ENCODE results near the gene ALOX5.

The ALOX5 gene

DNA sequence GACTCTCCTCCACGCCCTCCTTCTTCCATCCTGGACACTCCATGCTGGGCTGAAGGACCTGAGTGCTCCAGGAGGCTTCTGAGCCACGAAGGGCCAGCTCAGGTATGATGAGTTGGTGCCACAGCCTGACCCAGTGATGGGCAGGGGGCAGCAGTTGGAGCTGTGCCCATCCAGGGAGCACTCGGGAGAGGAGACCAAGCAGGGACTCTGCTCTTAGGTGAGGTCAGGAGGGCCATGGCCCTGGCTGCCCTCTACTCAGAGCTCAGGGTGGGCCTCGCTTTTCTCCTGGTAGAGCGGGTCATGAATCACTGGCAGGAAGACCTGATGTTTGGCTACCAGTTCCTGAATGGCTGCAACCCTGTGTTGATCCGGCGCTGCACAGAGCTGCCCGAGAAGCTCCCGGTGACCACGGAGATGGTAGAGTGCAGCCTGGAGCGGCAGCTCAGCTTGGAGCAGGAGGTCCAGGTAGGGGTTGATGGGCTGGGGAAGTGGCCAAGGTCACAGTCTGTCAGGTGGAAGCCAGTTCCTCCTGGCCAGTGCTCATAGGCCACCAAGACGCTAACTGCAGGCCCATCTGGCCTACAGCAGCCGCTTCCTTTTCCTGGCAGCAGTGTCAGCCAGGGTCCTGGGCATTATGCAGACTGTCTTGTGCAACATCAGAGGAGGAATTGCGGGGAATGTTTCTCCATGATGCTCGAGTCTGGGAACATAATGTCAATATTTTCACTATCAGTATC lies 50.8 kb downstream of the ALOX5 start:
- no peak for DNase-seq (ENCODE audit: low read depth in 2 of 2)

DNA sequence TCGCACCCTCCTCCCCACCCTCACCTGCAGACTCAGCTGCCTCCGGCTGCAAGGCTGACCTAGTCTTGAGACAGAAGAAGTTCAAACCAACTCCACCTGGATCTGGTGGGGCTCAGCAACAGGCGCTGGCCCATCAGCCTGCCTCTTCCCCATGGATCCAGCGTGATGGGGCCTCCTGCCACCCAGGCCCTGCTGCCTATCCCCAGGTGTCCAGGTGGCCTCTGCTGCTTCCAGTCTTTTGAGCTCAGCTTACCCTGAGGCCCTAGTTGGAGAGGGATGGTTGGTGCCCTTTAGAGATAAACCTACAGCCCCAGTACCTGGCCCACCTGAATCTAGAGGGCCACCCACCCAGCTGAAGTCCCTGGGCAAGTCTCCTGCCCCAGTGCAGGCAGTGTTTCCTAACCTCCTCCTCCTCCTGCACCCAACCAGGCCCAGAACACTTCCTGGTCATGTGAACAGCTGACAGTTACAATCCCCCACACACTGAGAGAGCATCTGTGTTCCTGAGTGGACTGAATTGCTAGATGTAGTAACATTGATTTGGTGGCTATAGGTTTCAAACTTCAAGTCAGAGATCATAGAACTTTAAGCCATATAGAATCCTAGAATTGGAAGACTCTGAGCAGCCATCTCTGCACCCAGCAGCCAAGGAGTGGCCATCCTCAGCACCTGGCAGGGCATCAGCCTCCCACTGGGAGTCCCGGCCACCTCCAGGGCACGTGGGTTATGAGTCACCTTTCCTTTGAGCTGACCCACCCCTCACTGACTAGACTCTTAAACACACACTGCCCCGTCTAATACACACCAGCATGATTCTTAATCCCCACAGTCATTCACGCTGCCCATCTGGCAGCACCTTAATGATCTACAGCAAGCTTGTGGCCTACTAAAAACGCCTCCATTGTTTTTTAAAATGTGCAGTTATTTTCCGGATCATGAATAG lies 51.9 kb downstream of the ALOX5 start:
- no peak for DNase-seq (ENCODE audit: low read depth in 2 of 2)

DNA sequence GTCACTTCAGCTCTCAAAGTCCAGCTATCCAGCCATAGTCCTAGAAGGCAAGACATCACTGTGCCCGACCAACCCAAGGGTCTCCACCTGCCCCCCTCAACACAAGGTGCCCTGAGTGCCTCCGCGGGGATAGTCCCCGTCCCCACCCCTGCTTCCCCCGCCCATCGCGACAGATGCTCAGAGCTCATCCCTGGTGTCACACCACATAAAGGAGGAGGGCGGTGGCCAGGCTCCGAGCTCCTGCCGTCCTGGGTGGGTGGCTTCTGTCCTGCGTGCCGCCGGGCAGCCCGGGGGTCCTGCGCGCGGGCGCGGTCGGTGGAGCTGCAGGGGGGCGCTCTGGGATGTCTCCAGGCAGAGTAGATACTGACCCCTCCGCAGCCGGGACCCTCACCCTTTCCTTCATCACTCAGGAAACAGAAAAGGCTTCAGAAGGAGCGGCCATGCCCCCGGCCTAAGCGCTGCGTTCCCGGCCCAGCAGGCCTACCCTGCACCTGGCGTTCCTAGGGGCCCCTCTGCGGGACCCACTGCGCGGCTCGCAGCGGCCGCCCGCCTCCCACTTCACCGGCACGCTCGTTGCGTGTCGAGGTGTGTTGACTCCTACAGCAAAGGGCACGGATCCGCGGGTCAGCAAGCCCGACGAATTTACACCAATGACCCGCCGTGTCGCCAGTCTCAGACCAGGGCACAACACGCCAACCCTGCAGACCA lies 53.4 kb downstream of the ALOX5 start:
- no peak for DNase-seq (ENCODE audit: low read depth in 2 of 2)

DNA sequence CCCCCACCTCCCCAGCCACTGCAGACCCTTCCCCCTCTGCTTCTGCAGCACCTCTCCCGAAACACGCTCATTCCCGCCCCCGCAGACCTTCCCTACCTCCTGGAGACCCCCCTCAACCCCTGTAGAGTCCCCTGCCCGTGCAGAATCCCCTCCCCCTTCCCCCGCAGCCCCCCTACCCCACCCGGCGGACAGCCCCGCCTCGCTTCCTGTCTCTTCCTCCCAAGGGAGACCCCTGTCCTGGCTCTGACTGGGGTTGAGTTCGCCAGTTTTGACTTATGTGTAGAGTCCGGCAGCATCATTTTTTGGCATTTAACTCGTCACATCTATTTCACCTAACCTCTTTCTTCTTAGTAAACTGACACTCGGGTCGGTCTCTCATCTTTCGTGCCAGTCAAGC lies 54.0 kb downstream of the ALOX5 start:
- DNase-seq (ENCODE audit: low read depth in 2 of 2) = no peak

DNA sequence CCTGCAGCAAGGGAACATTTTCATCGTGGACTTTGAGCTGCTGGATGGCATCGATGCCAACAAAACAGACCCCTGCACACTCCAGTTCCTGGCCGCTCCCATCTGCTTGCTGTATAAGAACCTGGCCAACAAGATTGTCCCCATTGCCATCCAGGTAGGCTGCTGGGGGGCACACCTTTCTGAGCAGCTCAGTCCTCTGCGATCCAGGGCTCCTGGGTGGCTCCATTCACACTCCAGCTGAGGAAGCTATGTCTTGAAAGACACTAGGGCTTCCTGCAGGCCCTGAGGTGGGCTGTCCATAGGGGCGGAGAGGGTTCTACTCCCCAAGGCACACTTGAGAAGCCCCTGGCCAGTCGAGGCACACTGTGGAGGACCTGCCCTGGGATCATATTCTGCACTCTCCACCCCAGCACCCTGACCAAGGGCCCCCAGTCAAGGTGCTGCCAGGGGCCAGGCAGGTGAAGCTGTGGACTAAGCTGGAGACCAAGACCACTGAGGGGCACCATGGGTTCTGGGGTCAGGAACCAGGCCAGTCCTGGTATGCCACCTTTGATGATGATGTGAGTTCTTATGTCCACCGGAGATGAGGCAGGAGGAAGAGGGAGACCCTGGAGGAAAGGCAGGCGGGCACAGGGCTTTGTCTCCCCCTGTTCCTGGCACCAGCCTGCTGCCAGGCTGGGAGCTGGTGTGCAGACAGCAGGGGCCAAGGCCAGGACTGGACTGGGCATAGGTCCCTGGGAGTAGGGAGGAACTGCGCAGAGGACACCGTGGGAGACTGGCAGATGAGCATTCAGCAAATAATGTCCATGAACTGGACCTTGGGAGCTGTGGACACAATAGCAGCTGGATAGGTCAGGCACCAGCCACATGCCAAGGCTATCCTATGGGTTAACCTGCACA lies 54.8 kb downstream of the ALOX5 start:
- no peak for DNase-seq (ENCODE audit: low read depth in 2 of 2)

DNA sequence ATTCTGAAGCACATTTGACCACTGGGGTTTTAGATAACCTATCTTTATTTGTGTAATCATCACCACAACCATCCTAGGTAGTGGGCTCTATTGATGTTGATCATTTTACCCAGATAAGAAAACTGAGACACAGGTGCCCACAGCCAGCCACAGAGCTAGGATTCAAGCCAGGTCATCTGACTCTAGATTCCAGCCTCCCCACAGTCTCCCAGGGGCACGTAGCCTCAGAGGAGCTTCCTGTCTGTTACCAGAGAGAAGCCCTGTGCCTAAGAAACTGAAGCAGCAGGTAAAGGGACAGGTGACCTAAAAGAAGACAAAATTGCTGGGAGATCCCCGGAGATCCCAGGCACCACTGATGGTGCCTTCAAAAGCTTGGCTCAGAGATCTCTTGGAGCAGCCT lies 55.8 kb downstream of the ALOX5 start:
- no peak for DNase-seq (ENCODE audit: low read depth in 2 of 2)

DNA sequence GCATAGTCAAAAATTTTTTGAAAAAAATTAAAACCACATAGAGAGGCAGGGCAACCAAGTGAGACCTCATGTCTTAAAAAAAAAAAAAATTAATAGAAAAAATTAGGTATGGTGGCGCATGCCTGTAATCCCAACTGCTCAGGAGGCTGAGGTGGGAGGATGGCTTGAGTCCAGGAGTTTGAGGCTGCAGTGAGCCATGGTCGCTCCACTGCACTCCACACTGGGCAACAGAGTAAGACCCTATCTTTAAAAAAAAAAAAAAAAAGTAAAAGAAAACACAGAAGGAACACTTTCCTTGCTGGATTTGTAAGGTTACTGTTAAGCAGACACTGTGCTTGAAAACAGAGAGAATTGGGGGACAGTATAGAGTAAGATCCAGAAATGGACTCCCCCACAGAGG lies 58.1 kb downstream of the ALOX5 start:
- DNase-seq (ENCODE audit: low read depth in 2 of 2) = no peak

DNA sequence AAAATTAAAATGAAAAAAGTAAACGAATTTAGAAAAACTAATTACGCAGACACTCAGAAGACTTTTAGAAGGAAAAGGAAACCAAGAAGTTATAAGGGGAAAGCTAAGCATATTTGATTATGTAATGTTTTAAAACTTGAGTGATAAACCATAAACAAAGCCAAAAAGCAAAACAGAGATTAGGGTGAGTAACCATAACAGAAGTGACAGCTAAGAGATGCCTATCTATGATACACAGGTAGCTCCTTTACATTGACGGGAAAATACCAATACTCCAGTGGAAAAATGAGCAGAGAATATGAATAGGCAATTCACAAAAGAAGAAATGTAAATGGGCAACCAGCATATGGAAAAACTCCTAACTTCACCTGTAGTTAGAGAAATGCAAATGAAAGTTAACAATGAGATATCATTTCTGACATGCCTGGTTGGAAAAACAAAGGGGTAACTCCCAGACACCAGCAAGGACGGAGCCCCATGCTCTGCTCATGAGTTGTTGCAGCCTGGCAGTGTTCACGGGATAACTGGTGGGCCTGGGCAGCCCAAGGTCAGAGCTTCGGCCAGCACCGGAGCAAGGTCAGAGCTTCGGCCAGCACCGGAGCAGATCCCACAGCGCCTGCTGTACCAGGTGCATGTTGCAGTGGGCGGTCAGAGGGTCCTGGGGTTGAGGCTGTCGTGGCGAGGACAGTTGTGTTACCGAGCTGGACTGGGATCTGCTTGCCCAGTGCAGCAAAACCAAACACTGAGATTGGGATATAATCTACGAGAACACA lies 58.9 kb downstream of the ALOX5 start:
- no peak for DNase-seq (ENCODE audit: low read depth in 2 of 2)

DNA sequence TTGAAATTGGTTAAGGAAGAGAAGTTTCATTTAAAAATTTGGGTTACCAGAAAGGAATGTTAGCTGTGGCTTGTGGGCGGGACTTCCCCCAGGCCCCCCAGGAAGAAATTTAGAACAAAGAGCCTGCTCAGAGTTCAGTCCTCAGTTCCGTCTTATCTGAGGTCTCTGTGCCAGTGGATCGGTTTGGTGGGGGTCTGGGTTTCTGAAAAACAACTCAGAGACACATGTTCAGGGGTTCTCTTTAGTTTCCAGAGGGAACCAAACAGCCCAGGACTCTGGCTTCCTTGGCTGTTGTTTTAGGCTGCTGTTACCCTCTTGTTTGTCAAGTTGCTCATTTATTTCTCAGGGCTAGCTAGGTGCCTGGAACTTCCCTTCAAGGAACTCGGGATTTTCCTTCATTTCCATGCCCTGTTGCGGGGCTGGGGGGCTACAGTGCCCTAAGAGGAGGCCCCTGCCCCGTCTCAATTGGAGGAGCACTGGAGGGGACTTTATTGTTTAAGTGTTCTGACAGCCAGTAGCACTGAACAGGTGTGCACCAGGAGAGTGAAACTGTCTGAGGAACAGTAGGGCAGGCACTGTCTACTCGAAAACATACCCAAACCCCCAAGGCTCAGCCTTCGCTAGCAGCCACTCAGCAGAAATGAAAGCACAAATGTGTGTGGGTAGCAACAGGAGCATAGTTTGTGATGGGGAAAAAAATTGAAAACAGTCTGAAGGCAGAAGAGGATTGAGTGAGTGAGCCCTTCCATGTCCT lies 59.9 kb downstream of the ALOX5 start:
- no peak for DNase-seq (ENCODE audit: low read depth in 2 of 2)

DNA sequence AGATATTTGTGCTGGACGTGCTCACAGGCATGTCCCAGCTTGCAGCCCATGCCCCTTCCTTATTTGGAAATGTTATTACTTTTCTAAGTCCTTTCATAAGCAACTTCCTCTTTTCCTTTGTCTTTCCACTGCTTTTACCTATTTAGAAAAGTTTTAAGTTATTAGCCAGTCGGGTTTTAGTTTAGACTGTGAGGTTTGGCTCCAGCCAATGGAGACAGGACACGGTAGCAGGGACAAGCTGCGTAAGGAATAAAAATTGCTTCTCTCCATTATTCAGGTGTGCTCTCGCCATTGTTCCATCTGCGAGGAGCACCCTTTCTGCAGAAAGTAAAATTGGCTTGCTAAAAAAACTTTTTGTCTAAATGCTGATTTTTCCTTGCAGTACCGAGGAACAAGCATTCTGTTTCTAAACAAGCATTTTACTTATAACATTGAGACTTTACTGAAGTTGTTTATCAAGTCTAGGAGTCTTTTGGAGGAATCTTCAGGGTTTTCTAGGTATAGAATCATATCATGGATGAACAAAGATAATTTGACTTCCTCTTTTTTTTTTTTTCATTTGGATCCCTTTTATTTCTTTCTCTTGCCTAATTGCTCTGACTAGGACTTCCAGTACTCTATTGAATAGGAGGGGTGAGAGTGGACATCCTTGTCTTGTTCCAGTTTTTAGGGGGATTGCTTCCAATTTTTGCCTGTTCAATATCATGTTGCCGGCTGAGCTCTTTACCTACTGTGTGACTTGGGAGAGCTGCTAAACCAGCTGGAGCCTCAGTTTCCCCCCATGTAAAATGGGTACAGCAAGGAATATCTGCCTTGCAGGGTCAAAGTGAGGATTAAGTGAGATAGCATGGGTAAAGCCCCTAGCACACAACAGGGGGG lies 63.8 kb downstream of the ALOX5 start:
- no peak for DNase-seq (ENCODE audit: low read depth in 2 of 2)

DNA sequence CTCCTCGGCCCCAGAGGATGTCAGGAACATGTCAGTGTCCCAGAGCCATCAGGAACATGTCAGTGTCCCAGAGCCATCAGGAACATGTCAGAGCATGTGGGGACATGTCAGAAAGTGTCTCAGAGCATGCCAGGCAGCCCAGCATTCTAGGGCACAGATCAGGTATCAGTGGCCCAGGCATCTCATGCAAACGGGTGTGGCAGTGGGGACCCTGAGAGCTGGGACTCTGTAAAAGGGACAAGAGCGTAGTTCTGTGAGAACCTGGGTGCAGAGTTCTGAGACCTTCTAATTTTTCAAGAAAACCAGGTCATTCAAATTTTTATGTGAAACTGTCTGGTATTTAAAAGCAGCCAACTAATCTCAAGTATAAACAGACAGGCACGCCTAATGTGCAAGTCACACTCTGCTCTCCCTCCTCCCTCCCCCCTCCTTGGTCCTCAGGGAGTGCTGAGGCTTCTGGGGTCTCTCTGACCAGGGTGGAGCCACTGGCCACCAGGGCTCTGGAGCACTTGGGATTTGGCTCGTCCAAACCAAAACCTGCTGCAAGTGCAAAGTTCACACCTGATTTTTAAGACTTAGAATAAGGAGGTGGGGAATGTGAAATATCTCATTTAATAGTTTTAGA lies 64.6 kb downstream of the ALOX5 start:
- no peak for DNase-seq (ENCODE audit: low read depth in 2 of 2)

DNA sequence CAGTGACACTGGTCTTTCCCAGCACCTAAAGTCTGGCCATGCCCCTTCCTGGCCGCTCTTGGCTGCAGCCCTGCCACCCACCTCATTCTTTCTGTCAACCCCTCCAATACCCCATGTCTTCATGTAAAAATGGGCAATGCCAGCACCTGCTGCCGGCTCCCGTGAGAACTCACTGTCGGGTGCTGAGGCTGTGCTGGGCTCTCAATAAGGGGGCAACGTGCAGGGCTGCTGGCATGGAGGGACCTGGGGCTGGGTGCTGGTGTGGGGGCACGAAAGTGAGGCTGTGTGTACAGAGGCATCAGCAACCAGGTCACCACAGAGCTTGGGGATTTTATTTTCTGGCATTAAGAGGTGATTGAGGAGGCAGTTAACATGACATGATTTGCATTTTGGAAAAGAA lies 65.3 kb downstream of the ALOX5 start:
- DNase-seq (ENCODE audit: low read depth in 2 of 2) = no peak

DNA sequence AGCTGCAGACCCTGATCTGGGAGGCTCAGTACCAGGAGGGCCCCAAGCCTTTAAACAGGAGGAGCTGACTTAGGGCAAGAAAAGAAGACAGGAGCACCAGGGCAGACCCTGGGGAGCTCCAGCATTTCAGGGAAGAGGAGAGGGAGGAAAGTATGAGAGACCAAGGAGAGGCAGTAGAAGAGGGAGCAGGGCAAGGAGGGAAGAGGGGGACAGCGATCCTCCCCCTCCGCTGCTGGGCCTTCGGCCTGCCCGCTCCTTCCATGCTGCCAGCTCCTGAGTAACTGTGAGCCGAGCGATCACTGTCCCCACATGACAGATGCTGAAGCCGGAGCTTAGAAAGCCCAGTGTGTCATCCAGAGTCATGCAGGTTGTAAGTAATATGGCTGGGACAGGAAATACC lies 65.9 kb downstream of the ALOX5 start:
- no peak for DNase-seq (ENCODE audit: low read depth in 2 of 2)

DNA sequence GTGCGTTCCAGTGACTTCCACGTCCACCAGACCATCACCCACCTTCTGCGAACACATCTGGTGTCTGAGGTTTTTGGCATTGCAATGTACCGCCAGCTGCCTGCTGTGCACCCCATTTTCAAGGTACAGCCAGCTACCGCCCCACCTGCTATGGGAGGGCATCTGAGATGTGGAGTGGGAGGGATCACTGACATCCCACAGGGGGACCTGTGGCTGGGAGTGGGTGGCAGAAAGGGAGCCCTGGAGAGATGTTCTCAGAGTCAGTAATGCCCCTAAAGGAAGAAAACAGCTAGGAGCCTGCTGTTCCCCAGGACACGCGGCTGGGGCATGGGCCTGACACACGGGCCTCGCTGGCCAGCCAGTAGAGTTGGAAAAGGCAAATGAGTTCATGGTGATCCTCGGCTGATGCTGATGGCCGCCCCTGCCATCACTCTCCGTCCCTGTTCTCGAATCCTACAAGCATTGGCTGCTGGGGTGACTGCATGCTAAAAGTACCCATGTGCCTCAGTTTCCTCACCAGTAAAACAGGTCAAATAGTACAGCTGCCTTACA lies 66.6 kb downstream of the ALOX5 start:
- DNase-seq (ENCODE audit: low read depth in 2 of 2) = no peak

DNA sequence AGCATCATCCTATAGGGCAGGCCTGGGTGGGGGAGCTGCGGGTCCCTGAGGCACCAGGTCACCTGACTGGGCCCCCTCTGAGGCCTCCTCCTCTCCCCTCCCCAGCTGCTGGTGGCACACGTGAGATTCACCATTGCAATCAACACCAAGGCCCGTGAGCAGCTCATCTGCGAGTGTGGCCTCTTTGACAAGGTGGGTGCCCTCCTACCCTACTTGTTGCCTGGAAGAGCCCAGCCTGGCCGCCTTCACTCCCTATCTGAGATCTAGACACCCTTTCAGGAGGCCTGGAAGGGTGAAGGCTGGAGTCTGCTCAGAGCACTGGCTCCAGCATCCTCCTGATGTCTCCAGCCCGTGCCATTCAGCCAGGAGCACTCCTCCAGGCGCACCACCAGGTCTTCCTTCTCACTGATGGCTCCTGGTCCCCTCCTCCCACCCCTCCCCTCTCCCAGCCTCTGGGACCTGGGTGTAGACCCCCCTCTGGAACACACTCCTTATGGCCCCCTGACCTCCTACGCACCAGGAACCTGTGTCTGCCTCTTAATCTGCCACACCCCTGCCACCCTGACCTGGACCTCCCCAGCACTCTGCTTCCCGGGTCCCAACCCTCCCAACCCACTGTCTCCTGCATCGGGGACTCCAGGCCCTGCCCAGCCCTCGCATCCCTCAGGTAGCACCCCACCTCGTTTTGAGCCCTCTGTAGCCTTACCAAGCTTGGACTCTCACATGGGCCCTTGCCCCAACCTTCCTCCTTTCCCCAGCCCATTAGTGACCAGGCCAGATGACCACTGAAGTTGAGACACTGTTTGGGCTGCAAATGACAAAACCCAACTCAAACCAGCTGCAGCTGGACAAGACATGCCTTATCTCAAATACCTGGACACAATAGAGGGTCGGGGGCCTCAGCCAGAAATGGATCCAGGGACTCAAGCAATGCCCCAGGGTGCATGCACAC lies 67.5 kb downstream of the ALOX5 start:
- DNase-seq (ENCODE audit: low read depth in 2 of 2) = no peak

DNA sequence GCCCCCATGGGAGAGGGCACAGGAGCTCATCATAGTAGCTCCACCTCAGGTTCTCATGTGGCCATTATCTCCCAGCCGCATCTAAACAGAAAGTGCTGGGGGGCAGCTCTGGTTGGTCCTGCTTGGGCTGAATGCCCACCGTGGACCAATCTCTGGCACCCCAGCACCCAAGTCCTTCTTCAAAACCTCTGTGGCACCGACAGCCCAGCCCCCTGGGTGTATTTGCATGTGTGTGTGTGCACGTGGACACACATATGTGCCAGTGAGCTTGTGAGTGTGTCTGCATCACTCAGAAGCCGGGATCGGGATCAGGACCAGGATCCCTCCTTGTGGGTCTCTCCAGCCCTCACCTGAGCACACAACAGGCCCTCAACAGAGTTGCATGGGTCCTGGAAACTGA lies 68.2 kb downstream of the ALOX5 start:
- DNase-seq (ENCODE audit: low read depth in 2 of 2) = no peak

DNA sequence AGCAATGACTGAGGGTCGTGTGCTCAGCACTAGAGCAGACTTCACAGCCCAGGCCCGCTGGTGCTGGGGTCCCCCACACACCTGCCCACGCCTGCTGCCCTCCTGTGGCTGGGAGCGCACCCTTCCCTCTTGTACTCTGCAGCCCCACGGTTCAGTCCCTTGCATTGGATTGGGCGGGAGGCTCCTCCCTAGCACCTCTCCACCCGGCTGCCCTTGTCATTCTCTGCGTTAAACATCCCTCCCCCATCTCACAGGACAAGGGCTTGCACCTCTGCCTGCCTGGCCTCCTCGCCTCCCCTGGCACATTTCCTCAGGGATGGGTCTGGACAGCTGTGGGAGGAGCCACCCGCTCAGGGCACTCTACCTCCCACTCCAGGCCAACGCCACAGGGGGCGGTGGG lies 68.6 kb downstream of the ALOX5 start:
- DNase-seq (ENCODE audit: low read depth in 2 of 2) = no peak

Data from stimulated activated CD4-positive, alpha-beta T cell treated with anti-CD3 and anti-CD28 coated beads, Interleukin-4, amount 100 ng/mL, for 48 hours (primary cell).